Hindlimb muscle (tissue), 1 donor: ENCODE measurements around the gene NCF4. TPM values are rescaled to one million over a fixed set of nuclear protein-coding genes. Genes with fewer than 3 reads are reported as not detected.

Experiments used
- DNase-seq: peaks from one replicate; pipeline ENCODE4 v3.0.0-alpha.2; 2013
- polyA plus RNA-seq: library from polyadenylated mRNA; unstranded; fragments of 120-200 nt; gene quantifications from one replicate; pipeline ENCODE4 v1.2.1, GENCODE V29; 2013; ENCODE audit not compliant: insufficient read length

Gene NCF4
- polyA plus RNA-seq, 1 donor: 4.5 TPM

- no peak for DNase-seq
These were observed 22.4 kb upstream of the NCF4 start for GRCh38 chr22:36838119-36839030.

GRCh38 chr22:36839356-36840073 is 21.3 kb upstream of the NCF4 start:
- no peak for DNase-seq

GRCh38 chr22:36840106-36840505 is 20.7 kb upstream of the NCF4 start:
- no peak for DNase-seq

DNA sequence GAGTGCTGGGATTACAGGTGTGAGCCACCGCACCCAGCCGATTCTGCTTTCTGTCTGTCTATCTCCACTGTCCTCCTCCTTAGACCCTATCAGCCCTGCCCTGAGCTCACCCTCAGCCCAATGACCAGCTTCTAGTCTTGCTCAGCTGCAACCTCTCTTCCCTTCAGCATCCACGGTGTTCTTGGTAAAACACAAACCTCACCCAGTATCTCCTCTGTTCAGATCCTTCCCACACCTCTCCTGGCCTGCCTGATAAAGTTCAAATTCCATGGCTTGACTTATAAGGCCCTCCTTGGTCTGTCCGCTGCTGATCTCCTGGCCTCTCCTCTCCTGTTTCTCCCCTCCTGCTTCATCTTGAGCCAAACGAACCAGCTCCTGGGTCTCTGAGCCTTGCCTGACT is 14.5 kb upstream of the NCF4 start:
- DNase-seq: no peak

DNA sequence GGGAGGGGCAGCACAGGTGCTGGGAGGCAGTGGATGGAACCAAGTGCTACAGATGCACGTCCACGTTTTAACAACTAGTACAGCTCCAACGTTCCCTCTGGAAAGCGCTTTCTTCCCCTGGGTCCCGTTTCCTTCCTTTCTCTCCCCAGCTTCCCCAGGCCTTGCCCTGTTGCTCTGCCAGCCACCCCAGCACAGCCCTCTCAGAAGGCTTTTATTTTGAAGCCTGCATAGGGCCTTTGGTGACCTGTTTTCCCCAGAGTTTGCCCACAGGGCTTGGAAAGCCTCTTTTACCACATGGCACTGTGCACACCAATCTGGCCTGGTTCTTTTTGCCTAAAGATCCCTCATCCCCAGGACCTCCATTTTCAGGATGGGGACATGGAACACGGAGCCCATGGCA is 13.9 kb upstream of the NCF4 start:
- DNase-seq: no peak

GRCh38 chr22:36850056-36850455 is 10.8 kb upstream of the NCF4 start:
- no peak for DNase-seq

- no peak for DNase-seq
These were observed 10.1 kb upstream of the NCF4 start for GRCh38 chr22:36850682-36851081.

DNA sequence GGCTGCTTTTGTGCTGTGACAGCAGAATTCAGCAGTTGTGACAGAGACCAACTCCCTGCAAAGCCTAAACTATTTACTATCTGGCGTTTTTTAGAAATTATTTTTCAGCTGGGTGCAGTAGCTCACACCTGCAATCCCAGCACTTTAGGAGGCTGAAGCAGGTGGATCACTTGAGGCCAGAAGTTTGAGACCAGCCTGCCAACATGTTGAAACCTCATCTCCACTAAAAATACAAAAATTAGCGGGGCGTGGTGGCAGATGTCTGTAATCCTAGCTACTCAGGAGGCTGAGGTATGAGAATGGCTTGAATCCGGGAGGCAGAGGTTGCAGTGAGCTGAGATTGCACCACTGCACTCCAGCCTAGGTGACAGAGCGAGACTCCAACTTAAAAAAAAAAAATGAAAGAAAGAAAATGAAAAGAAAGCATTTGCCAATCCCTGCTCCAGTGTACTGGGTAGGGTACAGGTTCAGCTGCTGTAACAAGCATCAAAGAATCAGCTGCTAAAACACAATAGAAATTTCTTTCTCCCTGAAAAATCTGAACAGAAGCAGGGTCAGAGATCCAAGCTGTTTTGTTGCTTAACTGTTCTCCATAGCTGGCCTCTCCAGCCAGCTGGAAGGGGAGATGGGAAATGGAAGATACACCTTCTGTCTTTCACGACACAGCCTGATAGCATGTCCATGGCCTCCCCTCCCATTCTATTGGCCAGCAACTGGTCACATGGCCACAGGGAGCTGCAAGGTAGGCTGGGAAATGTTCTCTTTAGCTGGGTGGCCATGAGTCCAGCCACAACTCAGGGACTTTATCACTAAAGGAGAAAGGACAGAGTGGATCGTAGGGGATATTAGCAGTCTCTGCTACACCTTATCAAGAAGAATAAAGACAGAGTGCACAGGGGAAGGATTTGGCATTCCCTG is 8.5 kb upstream of the NCF4 start:
- DNase-seq: no peak

DNA sequence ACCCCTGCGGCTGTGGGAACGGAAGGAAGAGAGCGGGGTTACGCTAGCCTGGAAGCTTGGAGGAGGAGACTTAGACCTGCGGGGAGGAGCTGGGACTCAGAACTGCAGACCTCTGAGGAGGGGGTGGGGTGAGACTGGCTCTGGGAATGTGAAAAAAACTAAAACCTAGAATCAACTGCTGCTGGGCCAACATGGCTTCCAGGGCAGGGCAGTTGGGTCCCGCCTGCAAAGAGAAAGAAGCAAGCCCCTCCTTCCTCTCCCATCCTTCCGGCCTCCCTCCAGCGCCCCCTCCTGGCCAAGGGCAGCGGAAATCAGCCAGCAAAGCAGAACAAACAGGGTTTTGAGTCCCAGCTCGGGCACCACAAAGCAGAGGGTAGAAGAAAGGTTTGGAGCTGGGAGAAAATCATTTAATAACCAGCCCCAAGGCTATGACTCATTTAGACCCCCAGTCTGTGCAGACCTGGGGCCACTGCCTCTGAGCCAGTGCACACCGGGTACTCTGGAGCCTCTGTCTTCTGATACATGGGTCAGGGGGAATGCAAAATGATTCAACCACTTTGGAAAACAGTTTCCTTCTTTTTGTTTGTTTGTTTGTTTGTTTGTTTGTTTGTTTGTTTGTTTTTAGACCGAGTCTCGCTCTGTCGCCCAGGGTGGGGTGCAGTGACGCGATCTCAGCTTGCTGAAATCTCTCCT is 7.3 kb upstream of the NCF4 start:
- DNase-seq: peak; percentile 43

DNA sequence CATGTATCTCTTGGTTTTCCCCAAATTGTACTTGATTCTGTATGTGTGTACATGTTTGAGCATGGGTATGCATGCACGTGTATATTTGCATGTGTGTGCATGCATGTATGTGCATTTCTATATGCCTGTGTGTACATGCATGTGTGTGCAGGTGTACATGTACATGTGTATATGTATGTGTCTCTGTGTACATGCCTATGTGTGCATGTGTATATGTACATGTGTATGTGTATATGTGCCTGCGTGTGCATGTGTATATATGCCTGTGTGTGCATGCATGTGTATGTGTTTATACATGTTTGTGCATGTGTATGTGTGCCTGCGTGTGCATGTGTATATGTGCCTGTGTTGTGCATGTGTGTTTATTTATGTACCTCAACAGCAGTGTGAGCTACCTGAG is 5.3 kb upstream of the NCF4 start:
- no peak for DNase-seq

DNA sequence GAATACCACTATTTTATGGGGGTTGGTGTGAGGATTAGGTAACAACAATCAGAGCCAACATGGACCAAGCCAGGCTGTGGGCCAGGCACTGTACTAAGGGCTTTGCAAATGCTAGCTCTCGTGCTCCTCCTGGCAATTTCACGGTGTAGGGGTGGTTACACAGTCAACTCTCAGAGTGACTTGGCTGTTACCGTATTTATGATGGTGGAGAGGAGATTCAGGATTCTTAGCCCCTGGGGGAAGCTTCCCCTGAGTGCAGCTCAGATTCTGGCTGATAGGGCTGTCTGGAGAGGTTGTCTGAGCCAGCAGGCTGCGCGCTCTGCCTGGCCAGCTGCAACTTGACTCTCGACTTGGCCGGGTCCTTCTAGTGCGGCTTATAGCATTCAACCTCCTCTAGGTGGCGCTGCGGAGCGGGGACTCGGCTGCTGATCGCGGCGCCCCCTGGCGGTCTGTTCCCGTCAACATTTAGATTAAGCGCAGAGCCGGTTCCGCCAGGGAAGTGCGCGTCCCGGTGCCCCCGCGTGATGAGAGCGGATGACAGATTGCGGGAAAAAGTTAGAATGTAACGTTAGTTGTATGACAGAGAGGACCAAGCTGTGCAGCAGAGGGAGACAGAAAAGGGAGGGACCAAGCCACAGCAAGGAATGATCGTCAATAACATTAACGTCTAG is 4.5 kb upstream of the NCF4 start:
- DNase-seq: peak; percentile 93

DNA sequence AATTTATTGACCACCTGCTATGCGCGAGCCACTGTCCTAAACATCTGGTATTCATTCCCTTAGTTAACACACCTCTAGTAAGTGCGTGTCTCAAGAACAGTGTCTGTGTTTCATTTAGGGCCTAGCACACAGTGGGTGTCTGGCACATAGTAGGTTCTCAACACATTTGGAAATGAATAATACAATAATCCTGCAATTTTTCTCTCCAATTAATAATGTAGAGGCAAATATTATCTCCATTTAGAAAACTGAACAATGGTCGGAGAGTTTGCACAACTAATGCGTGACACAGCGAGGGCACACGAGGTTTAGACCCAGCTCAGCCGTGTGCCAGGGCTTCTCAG is 4.0 kb upstream of the NCF4 start:
- DNase-seq: no peak

GRCh38 chr22:36858156-36858555 is 2.6 kb upstream of the NCF4 start:
- DNase-seq: no peak

DNA sequence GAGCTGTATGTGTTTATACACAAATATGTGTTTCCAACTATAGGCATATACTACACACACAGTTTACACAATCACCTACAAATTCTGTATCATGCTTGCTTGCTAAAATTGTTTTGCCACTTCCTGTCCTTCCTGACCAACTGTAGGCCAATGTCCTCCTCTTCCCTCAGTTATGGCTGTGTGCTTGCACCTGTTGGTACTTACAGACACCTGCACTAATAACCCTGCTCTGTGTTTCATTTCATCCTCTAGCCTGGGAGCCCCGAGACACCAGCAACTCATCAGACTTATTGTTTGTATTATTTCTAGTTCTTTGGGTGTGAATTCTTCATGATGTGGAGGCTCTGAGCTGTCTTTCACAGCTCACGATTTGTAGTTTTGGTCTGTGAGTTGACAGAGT is 1.8 kb upstream of the NCF4 start:
- no peak for DNase-seq

GRCh38 chr22:36860017-36860416 is 789 bp upstream of the NCF4 start:
- DNase-seq: no peak

DNA sequence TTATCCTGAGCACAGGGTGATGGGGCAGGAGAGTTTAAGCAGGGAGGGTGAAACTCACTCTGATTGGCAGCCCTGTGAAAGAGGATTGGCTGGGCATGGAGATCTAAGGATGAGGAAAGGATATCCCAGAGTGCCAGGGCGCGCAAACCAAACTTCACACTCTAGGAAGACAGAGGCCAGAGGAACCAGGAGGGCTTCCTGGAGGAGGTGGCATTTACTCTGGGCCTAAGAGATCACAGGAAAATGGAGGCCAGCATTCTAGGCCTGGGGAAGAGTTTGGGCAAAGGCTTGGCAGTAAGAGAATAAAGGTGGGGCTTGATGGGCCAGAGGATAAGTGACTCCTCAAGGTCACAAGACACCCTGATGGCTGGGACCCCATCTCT is 377 bp upstream of the NCF4 start:
- no peak for DNase-seq

GRCh38 chr22:36862251-36863242 is 1.7 kb downstream of the NCF4 start:
- DNase-seq: peak; percentile 32

DNA sequence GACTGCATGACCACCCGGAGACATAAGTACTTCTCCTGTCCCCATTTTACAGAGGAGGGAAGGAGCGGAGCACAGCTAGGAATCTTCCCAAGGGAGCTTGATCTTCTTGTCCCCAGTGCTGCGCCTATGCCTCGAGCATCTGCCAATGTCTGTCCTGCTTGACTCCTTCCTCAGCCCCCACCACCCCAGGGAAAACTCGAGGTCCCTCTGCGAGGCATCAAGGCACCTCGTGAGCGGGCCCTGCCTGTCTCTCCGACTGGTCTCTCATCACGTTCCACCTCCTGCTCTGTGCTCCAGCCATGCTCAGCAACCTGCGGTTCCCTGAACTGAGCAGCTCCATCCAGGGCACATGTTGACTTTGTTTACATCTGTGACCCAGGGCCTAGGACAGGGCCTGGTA is 2.5 kb downstream of the NCF4 start:
- no peak for DNase-seq

- no peak for DNase-seq
These were observed 3.2 kb downstream of the NCF4 start for GRCh38 chr22:36863979-36864378.

GRCh38 chr22:36864454-36865215 is 3.8 kb downstream of the NCF4 start:
- DNase-seq: no peak
